HG03558 (cell line): ENCODE data around the gene VMAC.

ENCODE experiments used
- ATAC-seq: cut with Tn5 transposase; IDR thresholded peaks from one replicate; pipeline ENCODE4 v1.9.1; 2021; ENCODE audit warnings: moderate number of reproducible peaks; ENCODE audit not compliant: unreplicated experiment; ENCODE audit errors: extremely low read depth

The VMAC gene

GRCh38 chr19:5903056-5903623 lies 1.5 kb upstream of the VMAC start:
- no peak for ATAC-seq

GRCh38 chr19:5903624-5904351 lies 884 bp upstream of the VMAC start, which contains the start of gene NDUFA11:
Gene NDUFA11 (minus strand): TSS chr19:5903790. CDS start chr19:5903708, 82 bp downstream.
- ATAC-seq = peak; percentile 11

GRCh38 chr19:5905114-5905778 lies 574 bp downstream of the VMAC start:
- ATAC-seq = no peak

- ATAC-seq = no peak
Observed at GRCh38 chr19:5907241-5907640, 2.6 kb downstream of the VMAC start.

DNA sequence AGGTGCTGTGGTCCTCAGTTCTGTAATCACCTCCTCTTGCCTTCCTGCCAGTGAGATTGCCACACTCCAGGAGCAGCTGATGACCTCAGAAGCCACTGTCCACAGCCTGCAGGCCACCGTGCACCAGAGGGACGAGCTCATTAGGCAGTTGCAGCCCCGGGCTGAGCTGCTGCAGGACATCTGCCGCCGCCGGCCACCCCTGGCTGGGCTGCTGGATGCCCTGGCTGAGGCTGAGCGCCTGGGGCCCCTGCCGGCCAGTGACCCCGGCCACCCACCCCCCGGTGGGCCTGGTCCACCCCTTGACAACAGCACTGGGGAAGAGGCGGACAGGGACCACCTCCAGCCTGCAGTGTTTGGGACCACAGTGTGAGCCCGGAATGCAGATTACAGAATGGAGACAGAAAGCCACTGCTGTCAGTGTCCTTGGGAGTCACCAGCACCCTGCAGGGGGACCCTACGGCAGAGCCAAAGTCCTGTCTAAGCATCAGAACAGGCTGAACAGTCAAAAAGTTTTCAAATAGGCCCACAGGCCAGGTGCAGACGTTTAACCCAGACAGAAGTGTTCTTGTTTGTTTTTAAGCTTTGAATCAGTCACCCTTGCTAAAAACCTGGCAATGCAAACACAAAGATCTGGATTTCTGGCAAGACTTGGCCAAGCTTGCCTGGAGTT lies 4.2 kb downstream of the VMAC start:
- no peak for ATAC-seq

DNA sequence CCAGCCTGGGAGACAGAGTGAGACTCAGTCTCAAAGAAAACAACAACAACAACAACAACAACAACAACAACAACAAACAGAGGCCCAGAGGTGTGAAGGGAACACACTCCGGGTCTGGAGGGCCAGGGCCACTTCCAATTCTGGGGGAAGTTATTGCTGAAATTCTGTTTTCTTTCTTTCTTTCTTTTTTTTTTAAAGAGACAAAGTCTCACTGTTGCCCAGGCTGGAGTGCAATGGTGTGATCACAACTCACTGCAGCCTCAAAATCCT lies 5.9 kb downstream of the VMAC start:
- no peak for ATAC-seq

DNA sequence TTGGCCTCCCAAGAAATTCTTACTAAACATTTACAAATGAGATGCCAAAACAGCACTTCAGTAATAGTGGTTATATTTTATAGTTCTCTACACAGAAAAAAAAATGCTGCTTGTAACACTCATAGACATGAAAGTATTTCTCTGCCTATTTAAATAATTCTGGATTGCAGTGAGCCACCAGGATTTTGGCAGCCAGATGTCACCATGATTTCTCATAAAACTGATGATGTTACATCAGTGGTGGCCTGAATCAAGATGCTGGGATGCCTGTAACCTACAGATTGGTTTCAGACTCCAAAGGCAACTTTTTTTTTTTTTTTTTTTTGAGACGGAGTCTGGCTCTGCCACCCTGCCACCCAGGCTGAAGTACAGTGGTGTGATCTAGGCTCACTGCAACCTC lies 6.7 kb downstream of the VMAC start:
- ATAC-seq = no peak

DNA sequence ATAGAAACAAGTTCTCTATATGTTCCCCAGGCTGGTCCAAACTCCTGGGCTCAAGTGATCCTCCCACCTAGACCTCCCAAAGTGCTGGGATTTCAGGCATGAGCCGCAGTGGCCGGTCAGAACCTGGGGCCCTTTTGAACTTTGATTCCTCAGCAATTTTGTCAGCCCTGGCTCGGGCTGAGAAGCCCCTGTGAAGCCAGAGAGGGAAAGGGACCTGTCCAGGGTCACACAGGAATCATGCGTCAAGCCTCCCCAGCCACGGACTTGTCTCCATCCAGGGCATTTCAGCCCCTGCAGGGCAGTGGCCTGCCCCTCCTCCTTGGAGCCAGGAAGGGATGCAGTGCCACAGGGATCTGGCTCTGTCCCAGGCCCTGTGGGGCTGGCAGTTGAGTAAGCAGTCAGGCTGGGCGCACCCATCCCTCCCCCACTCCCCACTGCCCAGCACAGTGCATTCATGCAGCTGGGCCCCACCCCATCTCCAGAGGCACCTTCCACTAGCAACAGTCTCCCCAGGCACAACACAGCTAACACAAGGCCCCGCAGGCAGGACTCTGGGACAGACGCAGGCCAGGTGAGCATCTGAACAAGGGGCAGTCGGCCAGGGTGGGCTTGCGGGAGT lies 9.2 kb downstream of the VMAC start, which contains the start of gene CAPS:
CAPS (plus strand) TSS at position 516 of the 619 bp plus-strand sequence. CDS start 153 bp downstream, outside the sequence.
- ATAC-seq = no peak

DNA sequence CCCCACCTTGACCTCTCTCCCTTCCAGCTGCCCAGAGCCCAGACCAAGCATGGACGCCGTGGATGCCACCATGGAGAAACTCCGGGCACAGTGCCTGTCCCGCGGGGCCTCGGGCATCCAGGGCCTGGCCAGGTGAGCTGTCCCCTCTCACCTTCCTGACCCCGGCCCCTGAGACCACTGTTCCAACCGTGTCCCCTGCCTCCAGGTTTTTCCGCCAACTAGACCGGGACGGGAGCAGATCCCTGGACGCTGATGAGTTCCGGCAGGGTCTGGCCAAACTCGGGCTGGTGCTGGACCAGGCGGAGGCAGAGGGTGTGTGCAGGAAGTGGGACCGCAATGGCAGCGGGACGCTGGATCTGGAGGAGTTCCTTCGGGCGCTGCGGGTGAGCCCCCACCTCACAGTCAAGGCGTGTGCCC lies 9.7 kb downstream of the VMAC start:
- no peak for ATAC-seq

DNA sequence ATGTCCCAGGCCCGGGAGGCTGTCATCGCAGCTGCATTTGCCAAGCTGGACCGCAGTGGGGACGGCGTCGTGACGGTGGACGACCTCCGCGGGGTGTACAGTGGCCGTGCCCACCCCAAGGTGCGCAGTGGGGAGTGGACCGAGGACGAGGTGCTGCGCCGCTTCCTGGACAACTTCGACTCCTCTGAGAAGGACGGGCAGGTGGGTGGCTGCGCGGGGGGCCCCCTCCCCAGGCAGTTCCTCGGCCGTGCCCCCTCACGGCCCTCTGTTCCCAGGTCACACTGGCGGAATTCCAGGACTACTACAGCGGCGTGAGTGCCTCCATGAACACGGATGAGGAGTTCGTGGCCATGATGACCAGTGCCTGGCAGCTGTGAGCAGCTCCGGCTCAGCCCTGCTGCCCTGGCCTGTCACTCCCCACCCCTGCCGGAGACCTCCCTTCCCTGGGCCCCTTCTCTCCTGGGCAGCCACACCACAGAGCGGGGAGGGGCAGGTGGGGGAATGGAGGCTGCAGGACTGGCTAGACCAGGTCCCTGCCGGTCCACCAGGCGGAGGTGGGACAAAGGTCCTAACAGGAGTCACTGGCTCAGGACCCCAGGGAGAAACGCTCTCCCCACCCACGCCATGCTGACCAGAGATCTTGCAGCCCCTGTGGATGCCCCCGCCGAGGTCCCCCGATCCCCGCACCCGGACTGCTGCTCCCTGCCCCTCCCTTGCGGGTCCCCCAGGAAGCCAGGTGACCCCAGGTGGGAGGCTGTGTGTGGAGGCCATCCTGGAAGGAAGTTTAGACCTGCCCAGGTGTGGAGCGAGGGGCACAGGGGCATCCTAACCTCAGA lies 10.5 kb downstream of the VMAC start:
- ATAC-seq = no peak

DNA sequence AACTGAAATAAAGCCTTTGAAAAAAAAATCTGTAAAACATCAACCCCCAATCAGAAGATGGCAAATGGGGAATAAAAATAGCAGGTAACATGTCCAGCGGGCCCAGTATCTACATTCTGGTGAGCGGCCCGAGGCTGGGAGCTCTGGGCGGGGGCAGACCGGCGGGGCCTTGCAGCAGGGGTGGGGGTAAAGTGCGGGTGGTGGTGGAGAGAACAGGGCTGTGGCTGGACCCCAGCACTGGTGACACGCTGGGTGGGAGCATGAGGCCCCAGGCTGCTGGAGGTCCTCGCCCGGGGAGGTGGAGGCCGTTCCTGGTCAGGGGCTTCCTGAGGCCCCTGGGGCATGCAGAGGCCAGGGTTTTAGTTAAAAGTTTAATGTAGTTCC lies 11.1 kb downstream of the VMAC start:
- no peak for ATAC-seq

DNA sequence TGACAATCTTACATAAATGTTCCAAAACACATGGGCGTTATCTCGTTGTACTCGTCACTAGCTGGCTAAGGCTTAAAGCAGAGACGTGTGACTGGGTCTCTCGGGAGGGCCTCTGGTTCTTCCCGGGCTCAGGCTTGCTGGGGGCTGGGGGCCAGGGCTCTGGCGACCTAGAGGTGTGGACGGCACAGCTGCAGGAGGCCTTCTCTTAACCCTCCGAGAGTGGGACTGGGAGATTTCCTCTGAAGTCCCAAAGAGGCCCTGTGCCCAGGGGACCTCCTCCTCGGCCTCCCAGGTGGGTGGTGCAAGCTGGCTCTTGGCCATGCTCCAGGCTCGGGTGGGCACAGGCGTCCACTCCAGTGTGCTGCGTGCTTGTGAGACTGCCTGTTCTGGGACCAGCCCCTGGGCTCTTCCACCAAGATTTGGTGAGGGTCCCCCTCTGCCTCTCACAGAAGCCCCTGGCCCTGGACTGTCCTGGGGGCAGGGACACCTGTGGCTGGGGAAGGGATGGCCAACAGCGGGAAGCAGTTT lies 11.6 kb downstream of the VMAC start:
- ATAC-seq = no peak

DNA sequence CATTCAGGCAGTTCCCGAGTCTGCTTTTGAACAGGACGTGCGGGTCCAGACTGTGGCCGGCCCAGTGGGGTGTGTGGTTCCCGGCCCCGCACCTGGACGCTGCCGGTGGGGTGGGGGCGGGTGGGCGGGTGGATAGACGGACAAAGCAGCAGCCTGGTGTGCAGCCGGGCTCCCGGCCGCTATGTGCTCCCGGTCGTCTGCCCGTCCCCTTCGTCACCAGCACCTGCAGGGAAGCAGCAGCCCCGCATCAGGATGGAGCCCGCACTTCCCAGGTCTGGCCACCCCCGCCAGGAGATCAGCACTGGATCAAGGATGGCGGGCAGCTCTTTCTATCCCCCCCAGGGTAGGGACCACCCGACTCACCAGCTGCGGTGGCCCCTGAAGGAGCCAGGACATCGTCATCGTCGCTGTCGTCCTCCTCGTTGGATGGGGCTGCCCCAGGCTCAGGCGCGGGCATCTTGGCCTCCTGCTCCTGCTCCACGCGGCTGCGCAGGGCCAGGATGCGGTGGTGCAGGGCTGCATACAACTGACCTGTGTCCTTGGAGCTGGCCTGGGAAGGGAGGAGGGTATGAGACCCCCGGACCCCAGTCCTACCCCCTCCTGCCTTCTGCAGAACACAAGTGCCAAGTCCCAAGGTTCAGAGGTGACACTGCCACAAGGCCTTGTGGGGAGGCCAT lies 12.9 kb downstream of the VMAC start:
- no peak for ATAC-seq

- no peak for ATAC-seq
Observed at GRCh38 chr19:5918463-5919079, 13.9 kb downstream of the VMAC start.

DNA sequence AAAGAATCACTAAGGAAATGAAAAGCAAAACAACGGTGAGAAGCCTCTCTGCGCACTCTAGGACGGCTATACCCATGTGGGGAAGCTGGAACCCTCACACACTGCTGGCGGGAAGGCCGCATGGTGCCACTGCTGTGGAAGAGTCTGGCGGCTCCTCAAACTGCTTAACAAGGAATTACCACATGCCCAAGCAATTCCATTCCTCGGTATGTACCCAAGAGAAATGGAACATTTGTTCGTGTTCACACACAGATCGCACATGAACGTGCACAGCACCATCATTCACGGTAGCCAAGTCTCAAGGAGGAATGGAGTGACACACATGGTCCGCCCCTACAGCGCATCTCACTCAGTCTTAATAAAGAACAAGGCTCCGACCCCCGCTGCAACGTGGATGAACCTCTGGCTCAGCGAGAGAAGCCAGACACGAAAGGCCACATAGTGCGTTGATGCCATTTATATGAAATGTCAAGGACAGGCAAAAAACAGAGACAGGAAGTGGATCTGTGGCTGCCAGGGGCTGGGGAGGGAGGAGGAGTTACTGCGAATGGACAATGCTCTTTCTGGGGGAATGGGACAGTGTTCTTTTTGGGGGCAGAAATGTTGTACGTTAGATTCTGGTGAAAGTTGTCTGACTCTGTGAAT lies 17.0 kb downstream of the VMAC start:
- no peak for ATAC-seq

DNA sequence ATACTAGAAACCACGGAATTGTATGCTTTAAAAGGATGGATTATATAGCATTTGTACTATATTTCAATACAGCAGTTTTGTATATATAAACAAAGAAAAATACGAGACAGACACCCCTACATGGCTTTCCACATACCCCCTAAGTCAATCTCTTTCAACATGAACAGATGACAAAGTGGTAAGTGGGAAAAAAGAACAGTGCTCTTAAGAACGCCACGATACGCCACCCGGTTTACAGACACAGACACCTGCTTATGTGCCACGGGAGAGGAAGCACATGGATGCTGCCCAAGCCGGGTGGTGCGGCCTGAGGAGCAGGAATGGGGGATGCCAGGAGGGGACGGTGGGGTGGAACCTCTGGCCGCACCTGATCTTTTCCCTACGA lies 17.5 kb downstream of the VMAC start:
- ATAC-seq = no peak

DNA sequence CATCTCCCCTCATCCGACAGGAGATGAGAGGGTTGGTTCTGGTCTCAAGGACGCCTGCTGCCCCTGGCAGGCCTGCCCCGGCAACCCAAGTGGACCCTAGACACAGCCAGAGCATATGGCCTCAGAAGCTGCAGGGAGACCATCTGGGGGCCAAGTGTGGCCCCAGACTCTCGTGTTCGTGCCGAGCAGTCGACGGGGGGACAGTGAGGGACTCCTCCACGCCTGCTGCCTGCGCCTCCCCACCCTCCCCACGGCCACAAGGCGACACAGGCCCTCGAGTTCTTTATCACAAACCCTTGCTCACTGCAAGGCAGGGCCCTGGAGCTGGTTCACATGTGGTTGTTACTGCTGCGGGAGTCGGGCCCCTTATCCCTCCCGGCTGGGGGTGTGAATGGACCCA lies 18.7 kb downstream of the VMAC start:
- no peak for ATAC-seq

GRCh38 chr19:5925830-5926427 lies 21.3 kb downstream of the VMAC start:
- no peak for ATAC-seq
